Mucosa of descending colon (tissue), 3 donors: ENCODE results near the gene GABPB1. TPM values are rescaled to one million over a fixed set of nuclear protein-coding genes. Genes with fewer than 3 reads are reported as not detected.
A peak's percentile ranks its signal among the peaks of the same experiment; 100 is the strongest.

ENCODE experiments used
- ATAC-seq: fragments of 200-7000 bp; cut with Tn5 transposase; one replicate; pipeline ENCODE4 v1.9.1; 2020; ENCODE audit warnings: mild to moderate bottlenecking, moderate library complexity
- DNase-seq, 3 donors: peaks; one replicate each; pipeline ENCODE4 v3.0.0-alpha.2; 2020
- H3K36me3 ChIP-seq: fragments of 200-600 bp; one replicate; pipeline ENCODE4 v1.8.0; 2021; ENCODE audit warnings: low read depth, mild to moderate bottlenecking
- H3K4me1 ChIP-seq: fragments of 200-600 bp; one replicate; pipeline ENCODE4 v1.8.0; 2021; ENCODE audit warnings: low read depth, mild to moderate bottlenecking
- H3K4me3 ChIP-seq: fragments of 200-600 bp; one replicate; pipeline ENCODE4 v1.8.0; 2021; ENCODE audit warnings: mild to moderate bottlenecking
- H3K9me3 ChIP-seq: fragments of 200-600 bp; one replicate; pipeline ENCODE4 v1.8.0; 2021; ENCODE audit warnings: mild to moderate bottlenecking
- CTCF ChIP-seq: fragments of 200-600 bp; IDR thresholded peaks from one replicate; pipeline ENCODE4 v1.8.0; 2022; ENCODE audit warnings: antibody characterized with exemption, mild to moderate bottlenecking
- intact Hi-C, 2 donors: fragments of 100-400 bp; cut with DNase I in 1 of 2; cut with micrococcal nuclease in 1 of 2; formaldehyde crosslinking; loops; one replicate each; pipeline versions ENCODE4 v1.11.0 to v1.11.1; 2022; cut with DNase I, micrococcal nuclease
- total RNA-seq, 3 donors: library from RNA; stranded (reverse); fragmentation: NEBNext Ultra II Directional in 2 of 3; extraction: Animal tissue kit (Norgen Biotek cat#: 25700) in 2 of 3; gene quantifications; one replicate each; pipeline versions ENCODE4 v1.2.1 to v1.2.4, GENCODE V29; 2021 to 2023
- donor health status: DM: no; HTN: no; CAD: no; lungs with moderate emphysema.
- donor health status: DM: no; HTN: no; CAD: no.
- donor health status: DM: no; HTN: yes; CAD: no.

Gene GABPB1
- total RNA-seq, 3 donors from 2014 or later, result 10.0 to 15.6 (median 12.3) TPM

GRCh38 chr15:50275908-50276307 lies 79.1 kb downstream of the GABPB1 start:
- H3K36me3 ChIP-seq, result no peaks in the 10 kb centered on the region
- no peaks in the 10 kb centered on the region for H3K4me1 ChIP-seq
- no peaks in the 10 kb centered on the region for H3K9me3 ChIP-seq
- ATAC-seq (no peak), DNase-seq (no peak)
- intact Hi-C loops, result no loop called here
- no peak overlapping the region for H3K4me3 ChIP-seq
- no peak for TF ChIP-seq CTCF

- no peak for ATAC-seq
- no peak for DNase-seq
- intact Hi-C loops, result no loop called here
- H3K9me3 ChIP-seq, result no peaks in the 10 kb centered on the region
- no peaks in the 10 kb centered on the region for H3K4me1 ChIP-seq
- no peak overlapping the region for H3K4me3 ChIP-seq
- TF ChIP-seq CTCF, result no peak
- H3K36me3 ChIP-seq, result no peaks in the 10 kb centered on the region
These were observed 79.9 kb downstream of the GABPB1 start for GRCh38 chr15:50275091-50275490.

GRCh38 chr15:50267577-50267976 lies 87.4 kb downstream of the GABPB1 start:
- intact Hi-C loops, result no loop called here
- H3K4me3 ChIP-seq, result no peak overlapping the region
- H3K4me1 ChIP-seq, result no peaks in the 10 kb centered on the region
- no peak for TF ChIP-seq CTCF
- no peak for ATAC-seq
- no peaks in the 10 kb centered on the region for H3K36me3 ChIP-seq
- no peak for DNase-seq
- no peaks in the 10 kb centered on the region for H3K9me3 ChIP-seq

- ATAC-seq (no peak), DNase-seq (no peak)
- no peak within 1 kb of the TSS for H3K4me3 ChIP-seq
- H3K9me3 ChIP-seq, result no peaks in the 10 kb centered on the region
- TF ChIP-seq CTCF, result no peak
- H3K36me3 ChIP-seq, result no peaks in the 10 kb centered on the region
- no peaks in the 10 kb centered on the region for H3K4me1 ChIP-seq
- intact Hi-C loops, result no loop called here
These were observed 89.4 kb downstream of the GABPB1 start, which contains the start of gene HDC for GRCh38 chr15:50265620-50266019. Gene HDC, minus strand, starts transcription at chr15:50265726. Its CDS starts 103 bp downstream, at chr15:50265623.

- DNase-seq, result no peak
- H3K4me1 ChIP-seq, result no peaks in the 10 kb centered on the region
- no peak for TF ChIP-seq CTCF
- H3K9me3 ChIP-seq, result no peaks in the 10 kb centered on the region
- no peak overlapping the region for H3K4me3 ChIP-seq
- H3K36me3 ChIP-seq, result no peaks in the 10 kb centered on the region
- peak; percentile 49 for ATAC-seq
- intact Hi-C loops, result no loop called here
These were observed 92.5 kb downstream of the GABPB1 start for GRCh38 chr15:50262533-50262932.

GRCh38 chr15:50261981-50262380 lies 93.0 kb downstream of the GABPB1 start:
- H3K4me3 ChIP-seq, result no peak overlapping the region
- no peaks in the 10 kb centered on the region for H3K36me3 ChIP-seq
- no peak for ATAC-seq
- intact Hi-C loops, result no loop called here
- no peak for DNase-seq
- no peak for TF ChIP-seq CTCF
- H3K4me1 ChIP-seq, result no peaks in the 10 kb centered on the region
- H3K9me3 ChIP-seq, result no peaks in the 10 kb centered on the region
